Calu3 (cell line): ENCODE measurements around the gene PTGR1. TPM values are rescaled to one million over a fixed set of nuclear protein-coding genes. Genes with fewer than 3 reads are reported as not detected.
"Not testable (repeated sequence)": the region's sequence is repeated elsewhere in the genome, so short reads cannot be mapped to it uniquely, and the experiment has no call there.

Experiments
- BruUV-seq: library from RNA; stranded (reverse); fragments of 400-500 nt; replicated peaks from 2 replicates; lab custom pipeline; 2021; lab: Mats Ljungman, UMichigan
- CTCF ChIA-PET: fragments of 300-600 bp; sonication (Branson Sonifier 250); formaldehyde crosslinking; loops from one replicate; lab custom pipeline; 2022; ENCODE audit warnings: antibody characterized with exemption; lab: Charles Lee
- DNase-seq: peaks from one replicate; pipeline ENCODE4 v3.0.0; 2022
- H3K27ac Mint-ChIP-seq: one replicate; pipeline ENCODE4 v1.8.0; 2022; ENCODE audit warnings: mixed read lengths; ENCODE audit not compliant: unreplicated experiment
- H3K27me3 Mint-ChIP-seq: one replicate; pipeline ENCODE4 v1.8.0; 2022; ENCODE audit warnings: mixed read lengths; ENCODE audit not compliant: unreplicated experiment
- H3K36me3 Mint-ChIP-seq: one replicate; pipeline ENCODE4 v1.8.0; 2022; ENCODE audit warnings: mild to moderate bottlenecking, moderate library complexity, mixed read lengths; ENCODE audit not compliant: insufficient read depth, unreplicated experiment
- H3K4me1 Mint-ChIP-seq: one replicate; pipeline ENCODE4 v1.8.0; 2022; ENCODE audit warnings: mild to moderate bottlenecking, low read depth, mixed read lengths; ENCODE audit not compliant: unreplicated experiment
- H3K4me3 Mint-ChIP-seq: one replicate; pipeline ENCODE4 v1.8.0; 2022; ENCODE audit warnings: mild to moderate bottlenecking, low read depth, moderate library complexity, mixed read lengths; ENCODE audit not compliant: unreplicated experiment
- H3K9me3 Mint-ChIP-seq: one replicate; pipeline ENCODE4 v1.8.0; 2022; ENCODE audit warnings: low read depth, mixed read lengths; ENCODE audit not compliant: unreplicated experiment
- CTCF ChIP-seq: fragments of 200-600 bp; IDR thresholded peaks from one replicate; pipeline ENCODE4 v1.8.0; 2022; ENCODE audit warnings: antibody characterized with exemption; ENCODE audit not compliant: unreplicated experiment
- intact Hi-C: fragments of 100-400 bp; cut with micrococcal nuclease; formaldehyde crosslinking; loops from one replicate; pipeline ENCODE4 v1.10.0; 2022; ENCODE audit not compliant: unreplicated experiment
- total RNA-seq: library from RNA; stranded (reverse); gene quantifications from 2 replicates; pipeline ENCODE4 v1.2.3, GENCODE V29; 2022

PTGR1 gene
- total RNA-seq, 1 experiment from 2014 or later = 24.2 TPM

GRCh38 chr9:111582888-111583287 is 16.6 kb downstream of the PTGR1 start:
- H3K9me3 Mint-ChIP-seq = no peaks in the 10 kb centered on the region
- H3K4me3 Mint-ChIP-seq = no peak overlapping the region
- no peaks in the 10 kb centered on the region for H3K27me3 Mint-ChIP-seq
- H3K36me3 Mint-ChIP-seq = peaks cover 11% of the 10 kb centered on the region
- intact Hi-C loops = no loop called here
- no peak for TF ChIP-seq CTCF
- BruUV-seq = no TSS peak
- DNase-seq = no peak
- H3K4me1 Mint-ChIP-seq = no peaks in the 10 kb centered on the region
- CTCF ChIA-PET = no interaction called here
- H3K27ac Mint-ChIP-seq = no peak overlapping the region

GRCh38 chr9:111572950-111573604 is 26.4 kb downstream of the PTGR1 start:
- intact Hi-C loops = no loop called here
- TF ChIP-seq CTCF = no peak
- H3K9me3 Mint-ChIP-seq = peaks cover 12% of the 10 kb centered on the region
- H3K27ac Mint-ChIP-seq = no peak overlapping the region
- no peaks in the 10 kb centered on the region for H3K27me3 Mint-ChIP-seq
- CTCF ChIA-PET = interaction anchor here (0.6 kb wide), 1 partner anchor 25 kb away, joined by 4 read pairs; no protein-coding TSS in a partner anchor
- BruUV-seq = no TSS peak
- peaks cover 30% of the 10 kb centered on the region for H3K36me3 Mint-ChIP-seq
- no peak overlapping the region for H3K4me3 Mint-ChIP-seq
- DNase-seq = no peak
- no peaks in the 10 kb centered on the region for H3K4me1 Mint-ChIP-seq

- CTCF ChIA-PET, H3K27me3 Mint-ChIP-seq, H3K4me3 Mint-ChIP-seq, BruUV-seq, intact Hi-C loops, H3K4me1 Mint-ChIP-seq, H3K27ac Mint-ChIP-seq, DNase-seq: not testable (repeated sequence)
- Mint-ChIP-seq H3K9me3 (peaks cover 12% of the 10 kb centered on the region), H3K36me3 (peaks cover 22% of the 10 kb centered on the region)
Observed at GRCh38 chr9:111568127-111568526, 31.3 kb downstream of the PTGR1 start.

- BruUV-seq = no TSS peak
- H3K27me3 Mint-ChIP-seq = no peaks in the 10 kb centered on the region
- H3K4me1 Mint-ChIP-seq = no peaks in the 10 kb centered on the region
- no peak for TF ChIP-seq CTCF
- H3K9me3 Mint-ChIP-seq = peaks cover 12% of the 10 kb centered on the region
- intact Hi-C loops = no loop called here
- no peak overlapping the region for H3K27ac Mint-ChIP-seq
- DNase-seq = no peak
- CTCF ChIA-PET = interaction anchor here (0.5 kb wide), 1 partner anchor 27 kb away, joined by 3 read pairs; no protein-coding TSS in a partner anchor
- H3K36me3 Mint-ChIP-seq = peaks cover 22% of the 10 kb centered on the region
- H3K4me3 Mint-ChIP-seq = no peak overlapping the region
Observed at GRCh38 chr9:111566234-111566633, 33.2 kb downstream of the PTGR1 start.

GRCh38 chr9:111561165-111561719 is 38.2 kb downstream of the PTGR1 start:
- H3K27ac Mint-ChIP-seq = no peak overlapping the region

More at GRCh38 chr9:111561165-111561719, 38.2 kb downstream of the PTGR1 start:
- no peak for TF ChIP-seq CTCF
- Mint-ChIP-seq H3K4me3 (no peak overlapping the region), H3K36me3 (peaks cover 8% of the 10 kb centered on the region), H3K27me3 (no peaks in the 10 kb centered on the region), H3K4me1 (no peaks in the 10 kb centered on the region), H3K9me3 (peaks cover 6% of the 10 kb centered on the region)
- BruUV-seq = no TSS peak
- DNase-seq = no peak
- intact Hi-C loops = no loop called here
- CTCF ChIA-PET = no interaction called here
